NT2/D1 (cell line): ENCODE results near the gene IER5L.

Experiments
- YY1 ChIP-seq: IDR thresholded peaks from 2 replicates; pipeline ENCODE4 v1.6.1; 2011; ENCODE audit not compliant: insufficient read length, insufficient read depth
- ZNF274 ChIP-seq: IDR thresholded peaks from 2 replicates; pipeline ENCODE4 v1.6.1; 2011; ENCODE audit warnings: mild to moderate bottlenecking, low read depth, low read length

DNA sequence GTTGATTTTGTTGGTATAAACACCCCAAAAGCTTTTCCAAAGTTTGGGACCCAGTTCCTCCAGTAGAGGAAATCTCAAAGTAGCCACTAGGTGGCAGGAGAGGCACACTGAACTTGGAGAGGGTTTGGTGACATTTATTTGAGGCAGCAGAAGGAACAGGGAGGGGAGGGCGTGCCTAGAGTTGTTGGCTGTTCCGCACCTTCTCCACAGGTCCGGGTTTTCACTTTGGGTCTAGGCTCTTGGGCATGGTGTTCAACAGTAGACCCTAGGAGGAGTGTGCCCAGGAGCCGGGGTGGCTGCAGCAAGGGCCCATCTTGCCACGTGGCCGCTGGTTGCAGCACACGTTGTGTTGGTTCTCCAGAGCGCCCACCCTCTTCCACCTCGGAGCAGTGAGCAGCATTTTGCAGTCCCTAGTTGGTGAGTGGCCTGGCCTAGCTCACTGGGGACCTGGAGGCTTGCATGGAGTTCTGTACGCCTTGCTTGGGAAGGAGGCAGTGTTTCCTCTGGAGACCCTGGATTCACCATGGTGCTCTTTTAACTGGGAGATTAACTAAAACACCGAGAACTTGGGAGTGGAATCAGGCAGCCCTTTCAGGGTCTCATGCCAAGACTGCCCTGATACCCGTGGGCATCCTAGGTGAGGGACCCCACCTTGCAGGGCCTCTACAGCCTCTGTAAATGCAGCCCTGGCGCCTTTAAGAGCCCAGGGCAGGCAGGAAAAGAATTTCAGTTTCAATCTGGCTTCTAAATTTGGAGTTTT, 38.6 kb downstream of the IER5L start:
- TF ChIP-seq YY1, result no peak
- no peak for TF ChIP-seq ZNF274
